Ovary (tissue), 3 donors: Measurements from ENCODE around the gene RAB29.

ENCODE experiments used
- CTCF ChIP-seq, 3 donors: fragments of 450-650 bp in 2 of 3; fragments of 200-600 bp in 1 of 3; IDR thresholded peaks; one replicate each; pipeline versions ENCODE4 v1.5.1 to v1.8.0; 2016 to 2022; ENCODE audit warnings: antibody characterized with exemption in 3 of 3, mild to moderate bottlenecking in 1 of 3
- EP300 ChIP-seq: sonication (generic); formaldehyde crosslinking; IDR thresholded peaks from one replicate; pipeline ENCODE4 v1.6.1; 2017; ENCODE audit warnings: antibody characterized with exemption
- POLR2A ChIP-seq: fragments of 450-650 bp; IDR thresholded peaks from one replicate; pipeline ENCODE4 v1.6.1; 2017; ENCODE audit warnings: antibody characterized with exemption, mild to moderate bottlenecking, moderate library complexity
- donor health status: DM: no; HTN: no; CAD: no.

GRCh38 chr1:205770618-205771017, 4.7 kb downstream of the RAB29 start:
- TF ChIP-seq EP300 (no peak), CTCF (IDR thresholded peaks at IDR 0.05) (no peak), POLR2A (no peak)
